ENCODE measurements around the gene GRIN1. TPM values are rescaled to one million over a fixed set of nuclear protein-coding genes. Genes with fewer than 3 reads are reported as not detected.

GRIN1 gene
- total and polyA plus RNA-seq, 2 of the 13 experiments (the other 11 are each of a cell fraction or from before 2014, with no cell fraction given) = 0.13 TPM; not detected in 1

GRCh38 chr9:137200311-137201204, 61.6 kb downstream of the GRIN1 start, which contains the start of gene TPRN (continued):
- TF ChIP-seq, protein P1, sequence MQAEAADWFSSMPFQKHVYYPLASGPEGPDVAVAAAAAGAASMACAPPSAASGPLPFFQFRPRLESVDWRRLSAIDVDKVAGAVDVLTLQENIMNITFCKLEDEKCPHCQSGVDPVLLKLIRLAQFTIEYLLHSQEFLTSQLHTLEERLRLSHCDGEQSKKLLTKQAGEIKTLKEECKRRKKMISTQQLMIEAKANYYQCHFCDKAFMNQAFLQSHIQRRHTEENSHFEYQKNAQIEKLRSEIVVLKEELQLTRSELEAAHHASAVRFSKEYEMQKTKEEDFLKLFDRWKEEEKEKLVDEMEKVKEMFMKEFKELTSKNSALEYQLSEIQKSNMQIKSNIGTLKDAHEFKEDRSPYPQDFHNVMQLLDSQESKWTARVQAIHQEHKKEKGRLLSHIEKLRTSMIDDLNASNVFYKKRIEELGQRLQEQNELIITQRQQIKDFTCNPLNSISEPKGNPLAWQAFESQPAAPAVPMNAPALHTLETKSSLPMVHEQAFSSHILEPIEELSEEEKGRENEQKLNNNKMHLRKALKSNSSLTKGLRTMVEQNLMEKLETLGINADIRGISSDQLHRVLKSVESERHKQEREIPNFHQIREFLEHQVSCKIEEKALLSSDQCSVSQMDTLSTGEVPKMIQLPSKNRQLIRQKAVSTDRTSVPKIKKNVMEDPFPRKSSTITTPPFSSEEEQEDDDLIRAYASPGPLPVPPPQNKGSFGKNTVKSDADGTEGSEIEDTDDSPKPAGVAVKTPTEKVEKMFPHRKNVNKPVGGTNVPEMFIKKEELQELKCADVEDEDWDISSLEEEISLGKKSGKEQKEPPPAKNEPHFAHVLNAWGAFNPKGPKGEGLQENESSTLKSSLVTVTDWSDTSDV (CRISPR knock-in tag; IDR thresholded peaks at IDR 0.05) = 0 out of 2 replicates have a peak, but pooled peaks have one; percentile 28
- TF ChIP-seq, protein P2, sequence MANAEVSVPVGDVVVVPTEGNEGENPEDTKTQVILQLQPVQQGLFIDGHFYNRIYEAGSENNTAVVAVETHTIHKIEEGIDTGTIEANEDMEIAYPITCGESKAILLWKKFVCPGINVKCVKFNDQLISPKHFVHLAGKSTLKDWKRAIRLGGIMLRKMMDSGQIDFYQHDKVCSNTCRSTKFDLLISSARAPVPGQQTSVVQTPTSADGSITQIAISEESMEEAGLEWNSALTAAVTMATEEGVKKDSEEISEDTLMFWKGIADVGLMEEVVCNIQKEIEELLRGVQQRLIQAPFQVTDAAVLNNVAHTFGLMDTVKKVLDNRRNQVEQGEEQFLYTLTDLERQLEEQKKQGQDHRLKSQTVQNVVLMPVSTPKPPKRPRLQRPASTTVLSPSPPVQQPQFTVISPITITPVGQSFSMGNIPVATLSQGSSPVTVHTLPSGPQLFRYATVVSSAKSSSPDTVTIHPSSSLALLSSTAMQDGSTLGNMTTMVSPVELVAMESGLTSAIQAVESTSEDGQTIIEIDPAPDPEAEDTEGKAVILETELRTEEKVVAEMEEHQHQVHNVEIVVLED (CRISPR knock-in tag; IDR thresholded peaks at IDR 0.05; ENCODE audit: borderline replicate concordance) = peak; percentile 83
- TF ChIP-seq ZNF333 (CRISPR knock-in tag; IDR thresholded peaks at IDR 0.05; ENCODE audit: borderline replicate concordance) (no peak; the same call in 1 of the 2 replicates), NCOA1 (CRISPR knock-in tag; IDR thresholded peaks at IDR 0.05) (no peak), PAF1 (CRISPR knock-in tag; IDR thresholded peaks at IDR 0.05) (no peak), KMT2A (CRISPR knock-in tag; IDR thresholded peaks at IDR 0.05) (peak; percentile 92), ZBTB38 (CRISPR knock-in tag; IDR thresholded peaks at IDR 0.05) (peak; percentile 86; the same call in 1 of the 2 replicates), NONO (IDR thresholded peaks at IDR 0.05) (no peak), NONO (CRISPR knock-in tag; conservative IDR thresholded peaks at IDR 0.05) (peak; percentile 94), ZNF768 (CRISPR knock-in tag; IDR thresholded peaks at IDR 0.05) (peak; percentile 66), MXD1 (CRISPR knock-in tag; IDR thresholded peaks at IDR 0.05) (peak; percentile 37; the same call in 1 of the 2 replicates), ZBTB43 (CRISPR knock-in tag; conservative IDR thresholded peaks at IDR 0.05) (peak; percentile 33), ZBTB33 (CRISPR knock-in tag; IDR thresholded peaks at IDR 0.05) (no peak; the same call in 1 of the 2 replicates), REXO4 (CRISPR knock-in tag; IDR thresholded peaks at IDR 0.05; ENCODE audit: borderline replicate concordance) (0 out of 2 replicates have a peak, but pooled peaks have one; percentile 65), TRAFD1 (CRISPR knock-in tag; IDR thresholded peaks at IDR 0.05; ENCODE audit: borderline replicate concordance) (no peak)
- TF ChIP-seq, protein P3, sequence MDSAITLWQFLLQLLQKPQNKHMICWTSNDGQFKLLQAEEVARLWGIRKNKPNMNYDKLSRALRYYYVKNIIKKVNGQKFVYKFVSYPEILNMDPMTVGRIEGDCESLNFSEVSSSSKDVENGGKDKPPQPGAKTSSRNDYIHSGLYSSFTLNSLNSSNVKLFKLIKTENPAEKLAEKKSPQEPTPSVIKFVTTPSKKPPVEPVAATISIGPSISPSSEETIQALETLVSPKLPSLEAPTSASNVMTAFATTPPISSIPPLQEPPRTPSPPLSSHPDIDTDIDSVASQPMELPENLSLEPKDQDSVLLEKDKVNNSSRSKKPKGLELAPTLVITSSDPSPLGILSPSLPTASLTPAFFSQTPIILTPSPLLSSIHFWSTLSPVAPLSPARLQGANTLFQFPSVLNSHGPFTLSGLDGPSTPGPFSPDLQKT (CRISPR knock-in tag; IDR thresholded peaks at IDR 0.05; ENCODE audit: borderline replicate concordance) = no peak

Measured in HepG2 (cell line).